ENCODE results near the gene FAM149B1. TPM values are rescaled to one million over a fixed set of nuclear protein-coding genes. Genes with fewer than 3 reads are reported as not detected.

The FAM149B1 gene
- polyA plus RNA-seq, 1 donor from 2014 or later = 53.5 TPM

DNA sequence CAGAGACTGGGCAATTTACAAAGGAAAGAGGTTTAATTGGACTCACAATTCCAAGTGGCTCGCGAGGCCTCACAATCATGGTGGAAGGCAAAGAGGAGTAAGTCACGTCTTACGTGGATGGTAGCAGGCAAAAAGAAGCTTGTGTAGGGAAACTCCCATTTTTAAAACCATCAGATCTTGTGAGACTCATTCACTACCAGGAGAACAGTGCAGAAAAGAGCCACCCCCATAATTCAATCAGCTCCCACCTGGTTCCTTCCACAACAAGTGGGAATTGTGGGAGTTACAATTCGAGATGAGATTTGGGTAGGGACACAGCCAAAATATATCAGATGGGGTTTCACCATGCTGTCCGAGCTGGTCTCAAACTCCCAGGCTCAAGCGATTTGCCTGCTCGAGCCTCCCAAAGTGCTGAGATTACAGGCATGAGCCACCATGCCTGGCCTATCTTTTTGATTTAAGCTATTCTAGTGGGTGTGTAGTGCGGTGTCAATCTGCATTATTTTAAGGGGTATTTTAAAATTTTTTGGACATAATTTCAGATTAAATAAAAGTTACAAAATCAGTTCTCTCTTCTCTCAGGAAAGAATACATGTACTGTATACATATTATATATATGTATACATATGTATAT is 93.6 kb downstream of the FAM149B1 start:
- no peaks in the 10 kb centered on the region for H3K36me3 ChIP-seq (ENCODE audit: insufficient read depth, low read length)
- no peaks in the 10 kb centered on the region for H3K9me3 ChIP-seq (ENCODE audit: low read length)
- no peaks in the 10 kb centered on the region for H4K20me1 ChIP-seq (ENCODE audit: insufficient read depth)
- no peak overlapping the region for H3K4me3 ChIP-seq (ENCODE audit: low read length)
- H3F3A ChIP-seq (ENCODE audit: insufficient read depth, low read length, poor library complexity, severe bottlenecking) = no peaks in the 10 kb centered on the region
- H3K9ac ChIP-seq (ENCODE audit: low read length) = no peak overlapping the region
- no peak overlapping the region for H2AFZ ChIP-seq (ENCODE audit: low read depth, low read length)
- H3K27ac ChIP-seq (ENCODE audit: low read length) = no peak overlapping the region
- no peaks in the 10 kb centered on the region for H3K79me2 ChIP-seq (replicated peaks; ENCODE audit: insufficient read depth, low read length)
- H3K27me3 ChIP-seq (ENCODE audit: insufficient read depth, low read depth, low read length) = no peaks in the 10 kb centered on the region
- no peak overlapping the region for H3K4me2 ChIP-seq (ENCODE audit: low read length)
- TF ChIP-seq TAF1 (IDR thresholded peaks at IDR 0.05; ENCODE audit: low read depth) = no peak
- H3K9me2 ChIP-seq (ENCODE audit: insufficient read depth, low read length) = no peaks in the 10 kb centered on the region

DNA sequence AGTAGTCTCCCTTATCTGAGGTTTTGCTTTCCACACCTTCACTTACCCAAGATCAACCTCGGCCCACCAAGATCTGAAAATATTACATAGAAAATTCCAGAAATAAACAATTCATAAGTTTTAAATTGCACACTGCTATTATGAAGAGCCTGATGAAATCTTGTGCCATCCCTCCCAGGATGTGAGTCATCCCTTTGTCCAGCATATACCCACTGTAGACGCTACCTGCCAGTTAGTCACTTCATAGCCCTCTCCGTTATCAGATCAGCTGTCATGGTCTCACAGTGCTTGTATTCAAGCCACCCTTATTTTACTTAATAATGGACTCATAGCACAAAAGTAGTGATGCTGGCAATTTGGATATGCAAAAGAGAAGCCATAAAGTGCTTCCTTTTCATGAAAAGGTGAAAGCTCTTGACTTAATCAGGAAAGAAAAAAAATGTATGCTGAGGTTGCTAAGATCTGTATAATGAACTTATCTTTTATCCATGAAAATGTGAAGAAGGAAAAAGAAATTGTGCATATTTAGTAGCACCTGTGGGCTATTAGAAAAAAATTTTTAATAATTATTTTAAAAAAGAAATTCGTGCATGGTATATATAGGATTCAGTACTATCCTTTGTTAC is 94.3 kb downstream of the FAM149B1 start:
- Histone ChIP-seq H3K27ac (ENCODE audit: low read length) (no peak overlapping the region), H3K4me3 (ENCODE audit: low read length) (no peak overlapping the region), H3K27me3 (ENCODE audit: insufficient read depth, low read depth, low read length) (no peaks in the 10 kb centered on the region), H3K4me2 (ENCODE audit: low read length) (no peak overlapping the region), H4K20me1 (ENCODE audit: insufficient read depth) (no peaks in the 10 kb centered on the region), H3K9me3 (ENCODE audit: low read length) (no peaks in the 10 kb centered on the region), H3F3A (ENCODE audit: insufficient read depth, low read length, poor library complexity, severe bottlenecking) (no peaks in the 10 kb centered on the region), H3K36me3 (ENCODE audit: insufficient read depth, low read length) (no peaks in the 10 kb centered on the region), H3K9me2 (ENCODE audit: insufficient read depth, low read length) (no peaks in the 10 kb centered on the region), H2AFZ (ENCODE audit: low read depth, low read length) (no peak overlapping the region), H3K79me2 (replicated peaks; ENCODE audit: insufficient read depth, low read length) (no peaks in the 10 kb centered on the region), H3K9ac (ENCODE audit: low read length) (no peak overlapping the region)
- no peak for TF ChIP-seq SMC3 (conservative IDR thresholded peaks at IDR 0.05; ENCODE audit: poor library complexity)

DNA sequence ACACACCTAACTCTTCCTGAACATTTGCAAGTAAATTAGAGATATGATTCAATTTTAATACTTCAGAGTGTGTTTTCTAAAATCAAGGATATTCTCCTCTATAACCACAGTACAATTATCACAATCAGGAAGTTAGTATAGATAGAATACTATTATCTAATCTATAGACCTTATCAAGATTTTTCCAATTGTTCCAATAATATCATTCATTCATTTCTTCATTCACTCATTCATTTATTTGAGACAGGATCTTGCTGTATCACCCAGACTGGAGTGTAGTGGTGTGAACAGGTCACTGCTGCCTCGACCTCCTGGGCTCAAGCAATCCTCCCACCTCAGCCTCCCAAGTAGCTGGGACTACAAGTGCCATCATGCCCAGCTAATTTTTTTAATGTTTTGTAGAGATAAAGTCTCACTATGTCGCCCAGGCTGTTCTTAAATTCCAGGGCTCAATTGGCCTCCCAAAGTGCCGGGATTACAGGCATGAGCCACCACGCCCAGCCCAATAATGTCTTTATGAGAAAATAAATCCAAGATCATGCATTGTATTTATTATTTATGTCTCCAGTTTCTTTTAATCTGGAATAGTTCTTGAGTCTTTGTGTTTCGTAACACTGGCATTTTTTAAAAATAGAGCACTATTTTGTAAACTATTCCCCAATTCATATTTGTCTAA is 95.1 kb downstream of the FAM149B1 start:
- TF ChIP-seq TAF1 (IDR thresholded peaks at IDR 0.05; ENCODE audit: low read depth) (no peak), EP300 (conservative IDR thresholded peaks at IDR 0.05; ENCODE audit: poor library complexity, severe bottlenecking) (no peak), POLR2AphosphoS5 (IDR thresholded peaks at IDR 0.05) (no peak), RAD21 (conservative IDR thresholded peaks at IDR 0.05) (no peak), EZH2 (IDR thresholded peaks at IDR 0.05; ENCODE audit: borderline replicate concordance, insufficient read depth, low read length, poor library complexity, severe bottlenecking) (no peak), MXI1 (conservative IDR thresholded peaks at IDR 0.05; ENCODE audit: poor library complexity, severe bottlenecking) (no peak), SMC3 (conservative IDR thresholded peaks at IDR 0.05; ENCODE audit: poor library complexity) (no peak)
- TF ChIP-seq, protein P1, sequence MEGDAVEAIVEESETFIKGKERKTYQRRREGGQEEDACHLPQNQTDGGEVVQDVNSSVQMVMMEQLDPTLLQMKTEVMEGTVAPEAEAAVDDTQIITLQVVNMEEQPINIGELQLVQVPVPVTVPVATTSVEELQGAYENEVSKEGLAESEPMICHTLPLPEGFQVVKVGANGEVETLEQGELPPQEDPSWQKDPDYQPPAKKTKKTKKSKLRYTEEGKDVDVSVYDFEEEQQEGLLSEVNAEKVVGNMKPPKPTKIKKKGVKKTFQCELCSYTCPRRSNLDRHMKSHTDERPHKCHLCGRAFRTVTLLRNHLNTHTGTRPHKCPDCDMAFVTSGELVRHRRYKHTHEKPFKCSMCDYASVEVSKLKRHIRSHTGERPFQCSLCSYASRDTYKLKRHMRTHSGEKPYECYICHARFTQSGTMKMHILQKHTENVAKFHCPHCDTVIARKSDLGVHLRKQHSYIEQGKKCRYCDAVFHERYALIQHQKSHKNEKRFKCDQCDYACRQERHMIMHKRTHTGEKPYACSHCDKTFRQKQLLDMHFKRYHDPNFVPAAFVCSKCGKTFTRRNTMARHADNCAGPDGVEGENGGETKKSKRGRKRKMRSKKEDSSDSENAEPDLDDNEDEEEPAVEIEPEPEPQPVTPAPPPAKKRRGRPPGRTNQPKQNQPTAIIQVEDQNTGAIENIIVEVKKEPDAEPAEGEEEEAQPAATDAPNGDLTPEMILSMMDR (IDR thresholded peaks at IDR 0.05; ENCODE audit: poor library complexity, severe bottlenecking) = no peak
- TF ChIP-seq, protein P2, sequence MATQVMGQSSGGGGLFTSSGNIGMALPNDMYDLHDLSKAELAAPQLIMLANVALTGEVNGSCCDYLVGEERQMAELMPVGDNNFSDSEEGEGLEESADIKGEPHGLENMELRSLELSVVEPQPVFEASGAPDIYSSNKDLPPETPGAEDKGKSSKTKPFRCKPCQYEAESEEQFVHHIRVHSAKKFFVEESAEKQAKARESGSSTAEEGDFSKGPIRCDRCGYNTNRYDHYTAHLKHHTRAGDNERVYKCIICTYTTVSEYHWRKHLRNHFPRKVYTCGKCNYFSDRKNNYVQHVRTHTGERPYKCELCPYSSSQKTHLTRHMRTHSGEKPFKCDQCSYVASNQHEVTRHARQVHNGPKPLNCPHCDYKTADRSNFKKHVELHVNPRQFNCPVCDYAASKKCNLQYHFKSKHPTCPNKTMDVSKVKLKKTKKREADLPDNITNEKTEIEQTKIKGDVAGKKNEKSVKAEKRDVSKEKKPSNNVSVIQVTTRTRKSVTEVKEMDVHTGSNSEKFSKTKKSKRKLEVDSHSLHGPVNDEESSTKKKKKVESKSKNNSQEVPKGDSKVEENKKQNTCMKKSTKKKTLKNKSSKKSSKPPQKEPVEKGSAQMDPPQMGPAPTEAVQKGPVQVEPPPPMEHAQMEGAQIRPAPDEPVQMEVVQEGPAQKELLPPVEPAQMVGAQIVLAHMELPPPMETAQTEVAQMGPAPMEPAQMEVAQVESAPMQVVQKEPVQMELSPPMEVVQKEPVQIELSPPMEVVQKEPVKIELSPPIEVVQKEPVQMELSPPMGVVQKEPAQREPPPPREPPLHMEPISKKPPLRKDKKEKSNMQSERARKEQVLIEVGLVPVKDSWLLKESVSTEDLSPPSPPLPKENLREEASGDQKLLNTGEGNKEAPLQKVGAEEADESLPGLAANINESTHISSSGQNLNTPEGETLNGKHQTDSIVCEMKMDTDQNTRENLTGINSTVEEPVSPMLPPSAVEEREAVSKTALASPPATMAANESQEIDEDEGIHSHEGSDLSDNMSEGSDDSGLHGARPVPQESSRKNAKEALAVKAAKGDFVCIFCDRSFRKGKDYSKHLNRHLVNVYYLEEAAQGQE (IDR thresholded peaks at IDR 0.05; ENCODE audit: borderline replicate concordance) = no peak
- Histone ChIP-seq H3K36me3 (ENCODE audit: insufficient read depth, low read length) (no peaks in the 10 kb centered on the region), H3K27ac (ENCODE audit: low read length) (no peak overlapping the region), H3K9me2 (ENCODE audit: insufficient read depth, low read length) (no peaks in the 10 kb centered on the region), H3K9me3 (ENCODE audit: low read length) (no peaks in the 10 kb centered on the region), H3K79me2 (replicated peaks; ENCODE audit: insufficient read depth, low read length) (no peaks in the 10 kb centered on the region), H4K20me1 (ENCODE audit: insufficient read depth) (no peaks in the 10 kb centered on the region), H3K27me3 (ENCODE audit: insufficient read depth, low read depth, low read length) (no peaks in the 10 kb centered on the region), H3K4me2 (ENCODE audit: low read length) (no peak overlapping the region), H3K4me3 (ENCODE audit: low read length) (no peak overlapping the region), H3F3A (ENCODE audit: insufficient read depth, low read length, poor library complexity, severe bottlenecking) (no peaks in the 10 kb centered on the region), H2AFZ (ENCODE audit: low read depth, low read length) (no peak overlapping the region), H3K9ac (ENCODE audit: low read length) (no peak overlapping the region)

Data from neural cell (in vitro differentiated cells).